ENCODE data around the gene NAIP.
"Not testable (repeated sequence)": the region's sequence is repeated elsewhere in the genome, so short reads cannot be mapped to it uniquely, and the experiment has no call there.

- TF ChIP-seq, protein P1, sequence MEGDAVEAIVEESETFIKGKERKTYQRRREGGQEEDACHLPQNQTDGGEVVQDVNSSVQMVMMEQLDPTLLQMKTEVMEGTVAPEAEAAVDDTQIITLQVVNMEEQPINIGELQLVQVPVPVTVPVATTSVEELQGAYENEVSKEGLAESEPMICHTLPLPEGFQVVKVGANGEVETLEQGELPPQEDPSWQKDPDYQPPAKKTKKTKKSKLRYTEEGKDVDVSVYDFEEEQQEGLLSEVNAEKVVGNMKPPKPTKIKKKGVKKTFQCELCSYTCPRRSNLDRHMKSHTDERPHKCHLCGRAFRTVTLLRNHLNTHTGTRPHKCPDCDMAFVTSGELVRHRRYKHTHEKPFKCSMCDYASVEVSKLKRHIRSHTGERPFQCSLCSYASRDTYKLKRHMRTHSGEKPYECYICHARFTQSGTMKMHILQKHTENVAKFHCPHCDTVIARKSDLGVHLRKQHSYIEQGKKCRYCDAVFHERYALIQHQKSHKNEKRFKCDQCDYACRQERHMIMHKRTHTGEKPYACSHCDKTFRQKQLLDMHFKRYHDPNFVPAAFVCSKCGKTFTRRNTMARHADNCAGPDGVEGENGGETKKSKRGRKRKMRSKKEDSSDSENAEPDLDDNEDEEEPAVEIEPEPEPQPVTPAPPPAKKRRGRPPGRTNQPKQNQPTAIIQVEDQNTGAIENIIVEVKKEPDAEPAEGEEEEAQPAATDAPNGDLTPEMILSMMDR (conservative IDR thresholded peaks at IDR 0.05; ENCODE audit: low read length) = not testable (repeated sequence)
- not testable (repeated sequence) for TF ChIP-seq EZH2phosphoT487 (IDR thresholded peaks at IDR 0.05; ENCODE audit: borderline replicate concordance)
These were observed 18.2 kb downstream of the NAIP start for GRCh38 chr5:71006983-71007382.

Data from Loucy (cell line).